ENCODE data around the gene TMEM232.
A peak's percentile ranks its signal among the peaks of the same experiment; 100 is the strongest.

TMEM232 gene

DNA sequence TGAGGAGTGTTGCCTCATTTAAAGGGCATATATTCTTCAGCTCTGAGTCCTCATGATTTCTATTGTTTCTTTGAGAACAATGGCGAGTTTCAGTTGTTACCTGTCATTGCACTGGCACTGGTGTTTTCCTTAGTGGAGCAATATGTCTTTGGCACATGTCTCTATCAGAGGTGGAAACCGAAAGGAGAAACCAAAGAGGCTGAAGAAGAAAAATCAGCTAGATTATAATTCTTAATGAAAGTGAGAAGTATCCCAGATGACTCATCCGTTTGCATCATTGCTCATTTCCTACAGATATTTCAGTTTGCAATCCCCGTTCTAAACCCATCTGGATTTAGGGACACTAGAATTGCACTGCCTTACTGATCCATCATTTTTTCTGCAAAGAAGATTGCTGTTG, 324.6 kb downstream of the TMEM232 start:
- DNase-seq (ENCODE audit: low spot score) = no peak

DNA sequence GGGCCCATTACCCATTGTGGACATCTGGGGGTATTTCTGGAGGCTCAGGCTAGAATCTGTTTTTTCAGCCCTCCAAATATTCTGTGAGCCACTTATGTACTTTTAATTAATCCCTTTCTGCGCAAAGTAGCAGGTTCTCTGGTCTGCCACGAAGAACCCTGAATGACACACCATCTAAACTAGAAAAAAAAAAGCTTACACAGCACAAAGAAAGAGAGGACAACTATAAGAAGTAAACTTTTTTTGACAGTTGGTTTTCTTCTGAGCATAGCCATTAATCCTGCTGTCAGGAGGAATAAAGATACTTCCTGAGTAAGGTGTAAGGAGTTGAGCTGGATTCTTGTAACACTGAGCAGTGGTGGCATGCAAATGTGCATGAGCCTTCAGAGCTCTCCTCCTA, 327.5 kb downstream of the TMEM232 start:
- DNase-seq (ENCODE audit: low spot score) = no peak

DNA sequence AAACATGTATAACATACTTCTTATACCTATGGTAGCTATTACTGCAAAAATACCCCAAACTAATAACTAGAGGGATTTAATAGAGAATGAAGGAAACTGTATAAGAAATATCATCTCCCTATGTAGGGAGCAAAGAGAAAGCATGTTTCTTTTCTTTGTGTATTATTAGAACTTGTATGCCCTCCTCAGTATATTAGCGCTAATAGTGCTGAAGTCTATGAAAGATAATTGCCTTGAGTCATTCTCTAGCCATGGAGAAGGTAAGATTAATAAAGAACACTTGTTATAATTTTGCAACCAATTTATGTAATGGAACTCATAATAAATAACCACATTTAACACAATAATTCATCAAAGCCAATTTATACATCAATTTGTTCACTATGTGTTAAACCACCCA, 329.2 kb downstream of the TMEM232 start:
- no peak for DNase-seq (ENCODE audit: low spot score)

DNA sequence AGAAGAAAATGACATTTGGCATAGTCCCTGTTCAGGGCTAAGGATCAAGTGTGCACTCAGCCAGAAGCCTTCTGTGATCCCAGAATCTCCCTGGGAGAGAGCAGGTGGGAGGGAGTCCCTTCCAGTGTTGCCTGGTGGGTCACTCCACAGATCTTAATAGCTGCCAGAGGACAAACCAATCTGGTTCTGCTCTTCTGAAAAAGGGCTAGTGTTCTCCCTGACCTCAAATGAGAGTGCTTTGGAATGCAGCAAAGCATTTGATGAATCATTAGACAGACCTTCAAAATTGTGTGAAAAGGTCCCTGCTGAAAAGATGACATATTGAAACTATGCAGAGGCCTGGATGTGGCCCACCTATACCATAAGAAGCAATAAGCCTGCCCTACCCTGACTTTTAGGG, 339.7 kb downstream of the TMEM232 start:
- peak; percentile 87 for DNase-seq (ENCODE audit: low spot score)

DNA sequence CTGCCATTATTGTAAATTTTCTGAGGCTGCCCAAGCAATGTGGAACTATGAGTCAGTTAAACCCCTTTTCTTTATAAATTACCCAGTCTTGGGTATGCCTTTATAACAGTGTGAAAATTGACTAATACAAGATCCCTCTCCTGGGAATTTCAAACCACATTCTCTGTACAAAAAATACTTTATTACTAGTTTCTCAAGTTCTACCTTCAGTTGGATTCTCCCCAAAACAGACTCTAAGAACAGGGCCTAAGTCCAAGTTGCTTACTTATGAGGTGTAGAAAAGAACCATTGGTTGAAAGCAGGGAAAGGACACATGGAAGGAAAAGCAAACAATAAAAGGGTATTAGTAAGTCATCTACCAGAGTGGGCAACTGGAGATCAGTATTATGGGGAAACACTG, 343.2 kb downstream of the TMEM232 start:
- DNase-seq (ENCODE audit: low spot score) = no peak

DNA sequence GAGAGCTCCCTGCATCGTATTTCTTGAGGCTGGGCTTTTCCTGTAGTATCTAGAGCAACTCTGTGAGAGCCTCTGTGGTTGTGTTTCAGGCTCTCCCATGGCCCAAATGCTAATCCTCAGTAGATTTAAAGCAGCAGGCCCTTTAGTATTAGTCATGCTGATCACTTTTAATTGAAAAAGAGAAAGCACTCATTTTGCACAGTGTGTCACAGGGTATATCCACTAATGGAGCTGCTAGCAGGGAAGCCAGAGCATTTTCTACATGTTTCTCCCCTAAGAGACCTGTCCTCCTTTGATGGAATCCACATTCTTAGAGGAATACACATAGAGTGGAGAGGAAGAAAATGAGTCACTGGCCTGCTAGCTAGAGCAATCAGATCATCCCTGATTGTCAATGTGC, 348.5 kb downstream of the TMEM232 start:
- DNase-seq (ENCODE audit: low spot score) = peak; percentile 94

DNA sequence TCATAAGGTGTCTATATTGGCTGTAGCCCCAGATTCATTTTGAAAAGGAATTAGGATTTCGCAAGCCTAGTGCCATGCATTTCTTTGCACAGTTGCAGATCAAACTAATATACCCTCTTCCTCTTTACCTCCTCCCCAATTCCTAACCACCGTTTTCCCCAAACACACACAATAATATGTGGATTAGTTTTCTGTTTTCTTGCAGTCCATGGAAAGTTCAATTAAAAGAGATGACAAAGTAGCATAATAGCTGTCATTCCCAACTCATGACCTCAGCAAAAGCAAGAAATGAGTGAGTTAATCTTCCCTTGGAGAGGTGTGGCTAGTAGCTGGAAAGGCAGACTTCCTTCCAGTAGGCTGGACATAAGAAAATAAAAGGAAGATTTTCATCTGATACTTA, 349.1 kb downstream of the TMEM232 start:
- peak; percentile 70 for DNase-seq (ENCODE audit: low spot score)

DNA sequence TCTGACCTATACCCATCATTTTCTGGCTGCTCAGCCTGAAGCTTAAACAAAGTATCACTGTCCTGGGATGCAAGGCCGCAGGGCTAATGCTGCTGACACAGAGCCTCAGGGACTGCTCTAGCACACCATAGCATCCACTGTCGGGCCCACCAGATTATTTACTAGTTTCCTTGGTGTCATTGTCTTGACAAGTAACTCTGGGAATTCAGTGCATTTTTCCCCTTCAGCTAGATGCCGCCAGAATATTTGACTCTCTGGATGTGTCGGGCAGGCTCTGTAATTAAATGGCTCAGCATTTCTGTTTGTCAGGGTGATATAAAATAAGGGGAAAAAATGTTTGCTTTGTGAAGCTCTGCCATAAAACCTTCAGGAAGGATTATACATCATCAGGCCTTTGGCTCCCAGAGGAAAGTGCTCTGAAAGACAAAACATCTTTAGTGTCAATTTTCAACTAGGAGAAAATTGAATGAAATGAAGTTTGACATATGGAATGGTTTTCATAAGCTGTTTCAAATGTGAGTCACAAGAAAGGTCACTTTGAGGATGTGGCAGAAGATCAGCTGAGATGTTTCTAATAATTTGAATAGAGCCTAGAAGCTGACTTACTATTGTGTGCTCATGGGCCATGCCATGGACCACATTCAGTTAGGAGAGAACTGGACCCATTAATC, 350.1 kb downstream of the TMEM232 start:
- DNase-seq (ENCODE audit: low spot score) = no peak

DNA sequence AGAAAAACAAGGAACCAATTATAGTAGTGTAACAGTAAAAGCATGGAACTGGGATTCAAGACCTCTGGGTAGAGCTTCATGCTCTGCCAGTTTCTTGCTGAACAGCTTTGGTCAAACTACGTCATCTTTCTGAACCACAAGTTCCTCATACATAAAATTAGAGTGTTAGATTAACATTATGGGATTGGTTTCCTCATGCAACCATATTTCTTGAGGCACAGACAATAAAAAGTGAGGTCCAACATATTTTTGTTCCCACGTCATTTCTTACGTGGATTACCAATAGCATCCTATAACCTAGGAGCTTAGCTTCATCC, 354.8 kb downstream of the TMEM232 start:
- DNase-seq (ENCODE audit: low spot score) = peak; percentile 77

DNA sequence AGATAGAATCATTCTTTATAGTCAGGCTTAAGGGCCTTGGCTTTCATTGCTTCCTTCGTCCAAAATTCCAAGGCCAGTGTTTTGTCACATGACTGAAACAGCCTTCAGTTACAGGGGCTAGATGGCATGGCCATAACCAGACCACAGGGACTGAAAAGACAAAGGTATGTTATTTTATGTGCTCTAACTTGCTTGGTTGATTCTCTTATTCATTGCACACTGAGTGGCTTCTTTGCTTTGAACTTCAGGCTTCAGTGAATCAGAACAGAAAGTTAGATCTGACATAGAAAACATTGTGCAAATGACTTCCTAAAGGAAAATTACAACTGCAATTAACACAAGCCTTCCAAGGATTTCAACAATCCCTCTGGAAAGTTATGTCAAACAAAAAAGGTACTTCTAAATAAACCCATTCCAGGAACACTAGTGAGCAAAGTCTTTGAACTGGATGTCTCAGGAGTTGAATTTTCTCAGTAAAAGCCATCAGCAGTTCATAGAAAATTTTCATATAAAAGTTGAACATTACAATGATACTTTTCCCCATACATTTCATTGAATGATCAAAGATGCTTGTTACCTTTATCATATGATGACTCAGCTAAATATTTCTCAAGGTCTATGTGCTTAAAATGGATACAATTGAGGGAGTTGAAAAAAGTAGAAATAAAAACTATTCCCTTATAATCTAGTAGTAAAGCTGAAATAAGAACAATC, 355.3 kb downstream of the TMEM232 start:
- peak; percentile 89 for DNase-seq (ENCODE audit: low spot score)

All from kidney tubule cell (primary cell).